HG02884 (cell line): Measurements from ENCODE around the gene ABCB8.

Experiments used
- ATAC-seq: cut with Tn5 transposase; IDR thresholded peaks from one replicate; pipeline ENCODE4 v1.9.1; 2021; ENCODE audit warnings: mild to moderate bottlenecking, moderate library complexity; ENCODE audit not compliant: unreplicated experiment

ABCB8 gene

DNA sequence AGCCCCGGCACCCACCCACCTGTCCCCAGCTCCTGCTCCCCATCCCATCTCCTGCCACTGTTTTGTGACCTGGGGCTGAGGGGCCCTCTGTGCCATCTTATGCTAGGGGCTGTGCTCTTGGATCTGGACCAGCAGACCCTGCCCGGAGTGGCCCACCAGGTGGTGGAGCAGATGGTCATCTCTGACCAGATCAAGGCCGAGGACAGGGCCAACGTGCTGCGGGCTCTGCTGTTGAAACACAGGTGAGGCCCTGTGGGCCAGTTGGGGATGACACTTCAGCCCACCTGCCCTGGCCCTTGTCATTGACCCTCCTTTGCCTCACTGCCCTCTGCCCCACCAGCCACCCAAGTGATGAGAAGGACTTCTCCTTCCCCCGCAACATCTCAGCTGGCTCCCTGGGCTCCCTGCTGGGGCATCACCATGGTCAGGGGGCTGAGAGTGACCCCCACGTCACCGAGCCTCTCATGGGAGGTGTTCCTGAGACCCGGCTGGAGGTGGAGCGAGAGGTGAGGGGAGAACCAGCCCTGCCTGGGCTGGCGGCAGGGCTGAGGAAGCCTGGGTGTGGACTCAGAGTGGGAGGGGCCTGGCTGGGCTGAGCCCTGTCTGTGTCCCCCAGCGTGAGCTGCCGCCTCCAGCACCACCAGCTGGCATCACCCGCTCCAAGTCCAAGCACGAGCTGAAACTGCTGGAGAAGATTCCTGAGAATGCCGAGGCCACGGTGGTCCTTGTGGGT, 41.8 kb downstream of the ABCB8 start:
- no peak for ATAC-seq

DNA sequence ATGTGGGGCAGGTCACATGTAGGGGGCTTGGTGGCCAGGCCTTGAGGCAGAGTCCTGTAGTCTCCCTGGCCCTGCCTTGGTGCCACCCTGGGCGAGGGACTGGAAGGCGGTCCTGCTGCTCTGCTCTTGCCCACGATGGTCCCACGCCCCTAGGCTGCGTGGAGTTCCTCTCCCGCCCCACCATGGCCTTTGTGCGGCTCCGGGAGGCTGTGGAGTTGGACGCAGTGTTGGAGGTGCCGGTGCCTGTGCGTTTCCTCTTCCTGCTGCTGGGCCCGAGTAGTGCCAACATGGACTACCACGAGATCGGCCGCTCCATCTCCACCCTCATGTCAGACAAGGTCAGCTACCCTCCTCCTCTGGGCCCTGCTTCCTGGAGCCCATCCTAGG, 42.3 kb downstream of the ABCB8 start:
- no peak for ATAC-seq

GRCh38 chr7:151071032-151071866, 43.0 kb downstream of the ABCB8 start:
- no peak for ATAC-seq

DNA sequence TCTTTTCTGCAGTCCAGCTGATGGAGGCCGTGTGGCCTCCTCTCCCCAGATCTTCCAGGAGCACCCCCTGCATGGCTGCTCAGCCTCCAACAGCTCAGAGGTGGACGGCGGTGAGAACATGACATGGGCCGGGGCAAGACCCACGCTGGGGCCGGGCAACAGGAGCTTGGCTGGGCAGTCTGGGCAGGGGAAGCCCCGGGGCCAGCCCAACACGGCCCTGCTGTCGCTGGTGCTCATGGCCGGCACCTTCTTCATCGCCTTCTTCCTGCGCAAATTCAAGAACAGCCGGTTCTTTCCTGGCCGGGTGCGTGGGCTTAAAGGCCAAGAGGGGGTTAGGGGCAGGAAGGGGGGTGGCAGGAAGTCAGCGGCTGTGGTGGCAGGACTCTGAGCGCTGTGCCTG, 45.7 kb downstream of the ABCB8 start:
- ATAC-seq, result no peak

GRCh38 chr7:151074817-151075661, 46.8 kb downstream of the ABCB8 start:
- no peak for ATAC-seq

GRCh38 chr7:151075662-151075971, 47.4 kb downstream of the ABCB8 start:
- ATAC-seq, result no peak

DNA sequence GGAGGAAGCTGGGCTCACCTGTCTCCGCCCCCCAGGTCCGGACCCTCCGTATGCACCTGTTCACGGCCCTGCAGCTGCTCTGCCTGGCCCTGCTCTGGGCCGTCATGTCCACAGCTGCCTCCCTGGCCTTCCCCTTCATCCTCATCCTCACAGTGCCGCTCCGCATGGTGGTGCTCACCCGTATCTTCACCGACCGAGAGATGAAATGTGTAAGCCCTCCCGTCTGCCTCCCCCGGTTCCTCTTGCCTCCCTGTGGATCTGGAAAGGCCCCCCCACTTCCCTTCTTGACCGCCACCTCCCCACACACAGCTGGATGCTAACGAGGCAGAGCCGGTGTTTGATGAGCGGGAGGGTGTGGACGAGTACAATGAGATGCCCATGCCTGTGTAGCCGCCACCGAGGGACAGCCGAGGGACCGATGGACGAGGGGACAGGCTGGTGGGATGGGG, 47.8 kb downstream of the ABCB8 start:
- no peak for ATAC-seq

DNA sequence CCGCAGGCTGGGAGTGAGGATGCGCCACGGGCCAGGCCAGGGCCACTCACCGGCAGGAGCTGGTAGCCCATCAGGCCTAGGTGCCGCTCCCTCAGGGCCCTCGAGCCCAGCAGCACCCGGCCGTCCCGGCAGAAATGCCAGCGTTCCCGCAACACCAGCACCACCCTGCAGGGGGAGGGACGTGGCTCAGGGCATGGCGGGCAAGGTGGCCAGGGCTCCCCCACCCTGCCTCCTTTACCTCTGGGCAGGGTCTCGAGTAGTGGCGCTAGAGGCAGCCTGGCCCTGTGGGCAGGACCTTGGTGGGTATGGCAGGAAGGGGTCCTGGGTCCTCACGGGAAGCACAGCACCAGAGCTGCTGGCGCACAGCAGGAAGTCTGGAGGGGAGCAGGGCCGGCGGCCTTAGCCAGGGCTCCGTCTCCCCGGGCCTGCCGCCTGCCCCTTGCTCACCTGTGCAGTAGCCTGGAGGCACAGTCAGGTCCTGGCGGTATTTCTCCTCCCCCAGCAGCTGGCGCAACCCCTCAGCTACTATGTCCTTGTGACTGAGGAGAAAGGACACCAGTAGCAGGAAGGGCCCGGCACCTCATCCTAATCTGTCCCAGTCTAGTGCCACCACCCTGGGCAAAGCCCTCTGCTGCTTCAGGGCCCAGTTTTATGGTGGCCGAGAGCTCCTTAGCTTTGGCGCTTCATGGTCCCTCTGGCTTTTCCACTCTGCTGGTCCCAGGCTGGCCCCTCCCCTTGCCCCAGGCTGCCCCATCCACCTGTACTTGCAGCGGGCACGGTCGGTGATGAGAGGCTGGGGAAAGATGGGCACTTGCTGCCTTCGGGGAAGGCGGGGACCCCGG, 48.8 kb downstream of the ABCB8 start:
- no peak for ATAC-seq

DNA sequence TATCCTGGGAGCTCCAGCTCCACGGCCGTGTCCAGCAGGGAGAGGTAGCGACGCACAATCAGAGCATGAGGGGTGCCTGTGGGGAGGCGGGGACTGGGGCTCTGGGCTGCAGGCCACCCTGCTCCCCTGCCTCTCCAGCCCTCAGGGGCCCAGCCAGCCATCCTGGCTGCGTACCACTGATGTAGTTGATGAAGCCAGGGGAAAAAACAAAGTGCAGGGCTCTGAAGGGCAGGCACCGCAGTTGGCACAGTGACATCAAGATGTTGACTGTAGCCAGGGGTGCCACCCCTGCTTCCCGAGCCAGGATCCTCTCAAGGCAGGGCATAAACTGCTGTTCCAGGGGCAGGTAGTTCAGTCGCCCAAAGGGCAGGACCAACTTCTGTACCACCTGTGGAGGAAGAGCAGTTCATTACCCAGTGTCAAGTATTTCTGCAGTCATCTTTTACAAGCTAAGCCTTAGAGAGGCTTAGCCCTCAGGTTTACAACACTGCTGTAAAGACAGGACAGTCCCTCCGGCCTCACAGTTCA, 49.5 kb downstream of the ABCB8 start:
- no peak for ATAC-seq

DNA sequence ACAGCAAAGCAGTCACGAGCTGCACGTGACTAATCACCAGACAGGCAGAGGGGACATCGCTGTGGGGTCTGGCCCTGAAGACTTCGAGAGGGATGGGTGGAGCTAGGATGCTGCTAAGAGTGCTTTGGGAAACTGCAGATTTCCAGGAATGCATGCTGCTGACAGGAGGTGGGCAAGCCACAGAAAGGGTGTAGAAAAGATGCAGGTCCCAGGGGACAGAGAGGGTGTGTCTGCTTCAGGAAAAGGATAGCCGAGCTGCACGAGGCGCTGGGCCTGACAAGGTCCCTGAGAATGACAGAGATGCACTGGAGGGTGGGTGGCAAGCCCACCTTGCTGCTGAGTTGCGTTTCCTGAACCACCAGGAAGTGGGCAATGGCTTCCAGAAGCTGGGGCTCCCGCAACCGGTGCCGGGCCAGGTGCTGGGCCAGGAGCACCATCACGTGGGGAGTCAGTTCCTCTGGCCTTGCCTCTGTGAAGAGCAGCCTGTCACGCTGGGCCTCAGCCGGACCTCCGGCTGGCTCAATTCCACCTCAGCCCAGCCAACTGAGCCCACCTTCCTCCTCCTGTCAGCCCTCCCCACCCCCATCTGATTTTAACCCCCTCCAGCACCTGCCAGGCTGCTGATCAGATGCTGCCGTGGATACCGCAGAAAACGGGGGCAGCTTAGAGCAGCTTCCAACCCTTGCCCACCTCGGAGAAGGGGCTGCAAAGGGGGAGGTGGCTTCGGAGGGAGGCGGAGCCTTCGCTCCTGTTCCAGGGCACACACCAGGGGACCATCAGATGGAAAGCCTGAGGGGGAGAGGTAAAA, 50.2 kb downstream of the ABCB8 start:
- no peak for ATAC-seq

DNA sequence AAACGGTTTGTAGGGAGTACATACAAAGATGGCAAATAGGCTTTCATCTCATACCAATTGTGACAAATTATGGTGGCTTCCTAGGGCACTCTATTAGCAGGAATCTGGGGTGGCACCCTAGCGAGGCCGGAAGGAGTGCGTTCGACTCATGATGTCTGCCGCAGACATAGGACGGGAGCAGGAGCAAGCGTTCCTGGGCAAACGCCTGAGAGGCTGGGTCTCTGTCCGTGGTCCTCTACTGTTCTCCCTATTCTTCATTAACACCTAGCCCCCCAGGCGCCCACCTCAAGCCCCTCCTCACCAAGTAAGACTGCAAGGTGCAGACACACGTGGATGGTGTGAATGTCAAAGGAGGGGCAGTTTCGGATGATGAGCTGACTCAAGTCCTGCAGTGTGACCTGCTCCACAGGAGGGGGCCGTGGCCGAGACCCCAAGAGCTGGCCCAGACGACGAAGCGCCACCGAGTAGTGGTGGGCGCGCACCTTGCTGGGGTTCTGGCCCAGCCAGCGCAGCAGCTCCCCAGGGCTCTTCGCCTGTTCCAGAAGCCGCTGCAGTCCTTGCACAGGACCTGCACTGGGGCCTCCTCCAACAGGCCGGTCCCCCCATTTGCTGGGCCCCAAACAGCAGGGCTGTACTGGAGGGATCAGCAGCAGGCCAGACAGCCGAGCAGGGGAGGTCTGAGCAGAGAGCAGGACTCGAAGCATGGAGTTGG, 51.1 kb downstream of the ABCB8 start:
- ATAC-seq, result no peak

DNA sequence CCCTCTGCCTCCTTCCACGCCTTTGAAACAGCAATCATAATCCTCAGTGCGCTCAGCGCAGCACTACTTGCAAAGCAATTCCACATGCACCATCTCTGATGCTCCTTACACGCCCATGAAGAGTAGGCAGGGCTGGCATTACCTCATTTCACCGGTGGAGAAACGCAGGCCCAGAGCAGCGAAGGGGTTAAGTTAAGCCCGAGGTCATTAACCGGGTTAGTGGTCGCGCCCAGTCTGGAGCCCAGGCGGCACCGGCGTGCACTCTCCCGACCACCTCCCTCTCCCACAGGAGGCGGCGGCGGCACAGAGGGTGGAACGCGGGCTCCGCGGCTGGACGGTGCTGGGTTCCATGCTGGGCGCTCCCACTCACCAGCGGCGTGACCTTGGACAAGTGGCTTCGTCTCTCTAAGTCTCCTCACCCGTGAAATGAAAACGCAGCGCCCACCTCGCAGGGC, 51.8 kb downstream of the ABCB8 start:
- no peak for ATAC-seq

DNA sequence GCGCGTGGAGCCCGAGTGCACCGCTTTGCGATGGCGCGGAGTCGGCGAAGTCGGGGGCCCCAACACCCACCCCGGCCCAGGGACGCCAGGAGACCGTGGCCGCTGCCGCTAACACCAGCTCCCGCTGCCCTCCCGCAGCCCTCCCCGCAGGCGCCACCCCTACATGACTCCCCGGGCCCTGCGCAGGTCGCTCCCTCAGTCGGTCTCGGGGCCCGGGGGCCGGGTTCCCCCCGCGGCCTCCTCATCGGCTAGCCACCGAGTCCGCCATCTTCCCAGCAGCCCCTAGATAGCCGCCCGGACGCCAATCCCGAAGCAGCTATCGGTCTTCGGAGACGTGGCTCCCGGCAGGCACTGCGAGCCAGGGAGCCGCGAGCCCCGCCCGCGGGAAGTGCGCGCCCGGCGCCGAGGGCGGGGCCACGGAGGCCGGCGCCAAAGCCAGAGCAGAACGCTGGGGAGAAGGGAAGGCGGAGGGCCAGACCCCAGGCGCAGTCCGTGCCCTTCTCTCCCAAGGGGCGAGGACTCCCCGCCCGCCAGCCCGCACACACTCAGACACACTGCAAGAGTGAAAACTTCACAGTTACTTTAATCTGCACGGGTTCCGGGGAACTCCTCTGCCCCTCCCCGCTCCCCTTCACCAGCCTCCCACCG, 52.4 kb downstream of the ABCB8 start, which contains the start of gene FASTK:
FASTK (minus strand) TSS at position 288 of the 648 bp plus-strand sequence; CDS start at position 245, 43 bp downstream.
- peak; percentile 61 for ATAC-seq

- no peak for ATAC-seq
Observed at GRCh38 chr7:151081170-151082101, 53.2 kb downstream of the ABCB8 start.

- no peak for ATAC-seq
Observed at GRCh38 chr7:151082141-151083070, 54.2 kb downstream of the ABCB8 start.
